HG03108 (cell line): ENCODE results near the gene SMIM11.
"Not testable (repeated sequence)": the region's sequence is repeated elsewhere in the genome, so short reads cannot be mapped to it uniquely, and the experiment has no call there.

Source experiments
- ATAC-seq: cut with Tn5 transposase; IDR thresholded peaks from one replicate; pipeline ENCODE4 v1.9.1; 2021; ENCODE audit warnings: moderate library complexity; ENCODE audit not compliant: unreplicated experiment

The SMIM11 gene

DNA sequence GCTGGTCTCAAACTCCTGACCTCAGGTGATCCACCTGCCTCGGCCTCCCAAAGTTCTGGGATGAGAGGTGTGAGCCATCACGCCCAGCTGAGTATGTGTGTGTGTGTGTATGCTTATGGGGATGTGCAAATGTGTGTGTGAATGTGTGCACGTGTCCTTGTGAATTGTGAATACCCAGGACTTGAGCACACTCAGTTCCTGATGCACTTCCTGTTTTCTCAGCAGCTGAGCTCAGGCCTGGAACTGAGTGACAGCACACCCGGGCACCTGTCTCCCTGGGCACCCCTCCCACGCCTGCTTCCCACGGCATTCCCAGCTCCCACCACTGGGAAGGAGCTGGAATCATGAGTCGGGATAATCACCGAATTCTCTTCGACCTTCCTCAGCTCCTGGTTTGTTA, 32.0 kb downstream of the SMIM11 start:
- ATAC-seq = not testable (repeated sequence)

DNA sequence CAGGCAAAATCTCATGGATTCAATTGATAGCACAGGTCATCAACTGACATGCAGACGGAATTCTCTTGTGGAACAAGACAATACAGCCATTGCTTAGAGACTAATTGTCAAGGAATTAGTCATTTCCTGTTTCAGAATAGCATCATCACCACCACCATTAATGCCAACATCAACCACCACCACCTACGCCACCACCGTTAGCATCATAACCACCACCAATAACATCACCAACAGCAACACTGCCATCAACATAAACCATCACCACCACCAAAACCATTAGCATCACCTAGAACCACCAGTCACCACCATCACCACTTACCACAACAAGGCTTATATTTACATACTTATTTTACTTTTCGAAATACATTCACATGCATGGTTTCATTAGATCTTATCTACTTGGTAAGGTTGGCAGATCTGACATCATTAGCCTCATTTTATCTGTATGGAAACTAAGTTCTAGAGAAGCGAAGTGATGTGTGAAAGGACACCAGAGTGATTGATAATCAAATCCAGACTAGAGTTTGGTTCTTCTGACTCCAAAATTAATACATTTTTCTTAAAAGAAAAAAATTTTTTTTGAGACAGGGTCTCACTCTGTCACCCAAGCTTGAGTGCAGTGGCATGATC, 42.3 kb downstream of the SMIM11 start:
- not testable (repeated sequence) for ATAC-seq

GRCh38 chr21:34423805-34424204, 48.5 kb downstream of the SMIM11 start, which contains the start of gene SMIM34:
Gene SMIM34 (minus strand): TSS chr21:34423951. CDS start chr21:34423839, 112 bp downstream.
- ATAC-seq = not testable (repeated sequence)

- not testable (repeated sequence) for ATAC-seq
Observed at GRCh38 chr21:34427339-34427738, 52.0 kb downstream of the SMIM11 start.

DNA sequence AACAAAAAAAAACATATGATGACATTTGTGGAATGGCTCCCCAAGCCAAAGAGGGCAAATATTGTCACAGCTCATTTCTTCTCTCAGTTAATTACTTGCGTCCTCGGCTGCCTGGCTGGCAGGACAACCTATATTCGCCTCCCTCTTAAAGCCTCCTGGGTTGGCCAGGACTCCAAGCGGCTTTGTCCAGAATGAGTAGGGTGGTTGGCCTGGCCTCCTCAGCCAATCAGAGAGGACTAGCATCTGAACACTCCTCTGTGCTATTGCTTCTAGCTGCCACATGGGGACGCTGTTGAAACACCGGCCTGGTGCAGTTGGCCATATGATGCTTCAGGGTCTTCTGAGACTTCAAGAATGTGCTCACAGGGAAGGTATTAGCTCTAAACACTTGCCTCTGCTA, 53.1 kb downstream of the SMIM11 start:
- ATAC-seq = not testable (repeated sequence)

DNA sequence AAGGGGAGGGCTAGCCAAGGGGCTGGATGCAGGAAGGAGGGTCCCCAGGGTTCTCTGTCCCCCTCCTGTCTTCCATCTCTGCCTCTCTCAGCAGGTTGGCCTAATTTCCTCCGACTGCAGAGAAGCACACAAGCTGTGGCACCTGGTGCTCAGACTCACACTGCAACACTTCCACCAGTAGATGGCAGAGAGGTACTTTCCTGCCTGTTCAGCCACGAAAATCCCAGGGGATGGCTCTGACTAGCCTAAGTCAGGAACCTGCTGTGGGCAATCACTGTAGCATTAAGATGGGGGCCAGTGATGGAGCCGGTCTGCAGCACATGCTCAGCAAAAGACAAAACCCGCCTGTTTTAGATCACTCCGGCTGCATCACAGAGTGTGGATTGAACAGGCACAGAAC, 54.4 kb downstream of the SMIM11 start:
- ATAC-seq = not testable (repeated sequence)
